COR-L47 (cell line): Measurements from ENCODE around the gene DTNA.

ENCODE experiments used
- DNase-seq: peaks from one replicate; lab custom pipeline; 2025; lab: John Stamatoyannopoulos, UW

The DTNA gene

DNA sequence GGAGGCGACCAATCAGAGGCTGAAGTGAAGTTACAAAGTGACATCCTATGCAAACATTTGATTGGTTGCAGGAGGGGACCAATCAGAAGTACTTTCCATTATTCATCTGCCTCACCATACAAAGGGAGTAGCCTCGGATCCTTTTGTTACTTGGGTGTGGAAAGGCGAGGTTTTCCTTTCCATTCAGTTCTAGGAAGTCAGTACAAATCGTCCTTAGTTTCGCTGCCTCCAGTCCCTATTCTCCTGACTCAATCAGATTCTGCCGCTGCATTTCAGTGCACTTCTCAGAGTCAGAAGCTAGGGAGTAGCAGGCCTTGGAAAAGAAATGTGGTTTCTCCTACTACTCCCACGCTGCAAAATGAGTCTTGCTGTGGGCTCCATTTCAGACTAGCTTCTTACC, 149.4 kb downstream of the DTNA start:
- no peak for DNase-seq

DNA sequence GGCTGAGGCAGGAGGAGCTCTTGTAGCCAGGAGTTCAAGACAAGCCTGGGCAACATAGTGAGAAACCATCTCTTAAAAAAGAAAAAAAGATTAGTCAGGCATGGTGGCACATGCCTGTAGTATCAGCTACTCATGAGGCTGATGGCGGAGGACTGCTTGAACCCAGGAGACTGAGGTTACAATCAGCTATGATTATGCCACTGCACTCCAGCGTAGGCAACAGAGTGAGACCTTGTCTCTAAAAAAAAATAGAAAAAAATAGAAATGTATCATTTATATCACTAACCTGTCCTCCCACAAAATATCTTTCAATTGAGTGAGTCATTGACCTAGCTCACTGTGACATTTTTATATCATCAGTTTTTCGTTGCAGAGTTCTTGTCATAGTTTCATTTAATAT, 152.5 kb downstream of the DTNA start:
- DNase-seq = no peak

DNA sequence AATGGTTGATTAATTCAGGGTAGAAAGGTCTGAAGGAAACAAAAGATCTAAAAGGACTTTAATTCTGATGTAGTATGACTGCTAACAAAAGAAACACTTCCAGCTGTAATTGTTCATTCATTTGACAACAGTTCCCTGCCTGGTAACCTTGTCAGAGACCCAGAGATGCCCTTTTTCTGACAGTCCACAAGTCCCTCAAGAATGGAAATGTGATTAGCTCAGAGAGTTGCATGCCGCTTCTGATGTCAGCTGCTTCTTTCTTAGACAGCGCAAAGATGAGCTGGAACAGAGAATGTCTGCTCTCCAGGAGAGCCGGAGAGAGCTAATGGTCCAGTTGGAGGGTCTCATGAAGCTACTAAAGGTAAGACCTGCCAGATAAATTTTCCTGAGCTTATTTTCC, 153.6 kb downstream of the DTNA start:
- no peak for DNase-seq

DNA sequence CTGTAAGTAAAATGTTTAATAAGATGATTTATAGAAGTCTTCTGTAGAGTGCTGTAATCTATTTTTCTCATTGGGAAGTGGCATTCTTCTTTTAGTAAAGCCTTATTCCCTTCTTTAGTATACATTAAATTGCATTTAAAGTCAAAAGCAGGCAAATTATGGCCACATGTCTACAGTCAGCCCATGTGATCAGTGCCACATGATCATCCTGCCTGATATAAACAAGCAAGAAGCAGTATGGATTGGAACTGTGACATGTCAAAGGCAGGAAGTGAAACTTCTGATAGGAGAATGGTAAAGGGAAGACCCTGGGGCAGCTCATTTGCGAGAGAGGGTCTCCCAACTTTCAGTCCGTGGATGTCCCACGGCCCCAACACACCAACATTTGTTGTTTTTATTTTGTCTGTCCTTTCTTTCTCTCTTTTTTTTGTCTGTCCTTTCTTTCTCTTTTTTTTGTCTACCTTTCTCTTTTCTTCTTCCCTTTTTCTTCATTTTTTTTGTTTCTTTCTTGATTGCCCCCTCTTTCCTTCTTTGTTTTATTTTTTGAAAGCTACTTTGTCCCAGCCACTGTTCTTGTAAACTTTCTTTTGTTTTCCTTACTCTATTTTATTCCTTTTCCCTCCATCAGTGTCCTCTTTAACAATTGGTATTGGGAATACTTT, 154.9 kb downstream of the DTNA start:
- no peak for DNase-seq

DNA sequence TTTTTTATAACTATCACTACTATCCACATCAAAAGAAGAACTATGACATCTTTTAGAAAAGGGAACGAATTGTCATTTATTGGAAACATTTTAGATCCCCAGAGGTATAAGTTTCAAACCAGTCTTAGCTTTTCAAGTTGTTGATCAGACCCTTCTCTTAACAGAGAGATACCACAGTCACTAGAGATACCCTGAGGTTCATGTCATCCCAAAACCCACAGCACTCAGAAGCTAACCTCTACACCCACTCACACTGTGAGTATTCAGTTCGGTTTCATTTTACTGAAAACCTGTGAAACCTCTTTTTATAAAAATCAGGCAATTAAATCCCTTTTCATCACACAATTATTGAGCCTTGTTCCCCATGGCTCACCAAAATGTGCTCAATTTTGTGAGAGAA, 156.2 kb downstream of the DTNA start:
- no peak for DNase-seq

DNA sequence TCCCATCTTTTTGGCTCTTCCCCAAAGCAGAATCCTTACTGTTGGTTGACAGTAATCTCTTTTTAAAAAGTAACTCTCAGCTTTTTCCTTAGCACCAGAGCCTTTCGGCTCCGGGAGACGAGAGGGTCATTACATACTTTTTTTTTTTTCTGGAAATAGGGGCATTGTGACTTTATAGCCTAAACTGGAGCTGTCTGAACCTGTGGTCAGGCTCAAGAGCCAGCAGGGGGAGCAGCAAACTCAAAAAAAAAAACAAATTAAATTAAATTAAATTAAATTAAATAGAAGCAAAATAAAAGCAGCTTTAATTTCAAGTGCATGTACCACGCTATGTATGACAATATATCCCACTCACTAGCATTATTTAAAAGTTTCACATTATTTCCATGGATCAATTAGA, 156.6 kb downstream of the DTNA start:
- DNase-seq = no peak

DNA sequence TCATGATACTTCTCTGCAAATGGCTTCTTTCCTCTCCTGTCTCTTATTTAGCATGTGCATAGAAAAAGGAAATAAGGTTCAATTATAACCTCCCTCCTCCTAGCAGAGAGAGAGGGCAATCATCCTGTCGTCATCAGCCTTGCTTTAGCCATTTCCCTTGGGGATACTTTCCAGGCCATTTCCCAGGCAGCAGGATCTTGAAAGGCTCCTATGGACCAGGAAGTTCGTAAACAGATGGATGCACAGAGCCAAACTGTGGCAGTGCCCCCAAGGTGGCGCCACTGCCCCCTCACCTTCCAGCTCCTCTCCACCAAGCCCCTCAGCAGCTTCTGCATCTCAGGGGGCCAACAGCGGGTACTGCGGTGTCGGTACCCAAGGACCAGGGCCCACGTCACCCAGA, 157.4 kb downstream of the DTNA start:
- peak; percentile 2 for DNase-seq

DNA sequence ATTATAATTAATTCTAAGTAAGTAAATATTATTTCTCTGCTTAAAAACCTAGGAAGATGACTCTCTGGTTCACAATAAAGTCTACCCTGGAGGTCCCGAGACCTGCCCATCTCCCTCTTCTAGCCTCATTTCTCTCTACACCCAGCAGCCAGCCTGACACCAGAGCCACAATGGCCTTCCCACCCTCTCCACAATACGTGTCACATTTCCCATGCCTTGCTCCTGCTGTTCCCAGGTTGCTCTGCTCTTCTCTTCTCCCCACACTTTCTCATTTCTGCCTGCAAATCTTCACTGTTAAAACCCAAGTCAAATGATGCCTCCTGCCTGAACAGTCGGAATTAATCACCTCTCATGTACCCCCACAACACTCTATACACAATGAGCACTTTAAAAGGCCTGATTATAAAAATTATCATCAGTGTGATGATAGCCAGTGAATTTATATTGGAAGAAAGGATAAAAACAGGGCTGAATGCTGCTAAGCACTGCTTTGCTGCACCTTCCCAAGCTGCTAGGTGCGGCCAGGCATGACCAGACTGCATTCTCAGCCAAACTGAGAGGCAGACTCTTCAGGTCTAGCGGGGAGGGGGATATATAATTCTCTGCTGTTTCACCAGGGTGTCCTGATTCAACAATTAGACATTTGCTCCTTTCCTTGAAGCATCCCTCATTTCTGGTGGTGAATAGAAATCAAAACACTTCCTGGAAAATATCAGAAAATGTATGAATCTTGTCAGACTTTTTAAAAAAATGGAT, 160.6 kb downstream of the DTNA start:
- DNase-seq = no peak

DNA sequence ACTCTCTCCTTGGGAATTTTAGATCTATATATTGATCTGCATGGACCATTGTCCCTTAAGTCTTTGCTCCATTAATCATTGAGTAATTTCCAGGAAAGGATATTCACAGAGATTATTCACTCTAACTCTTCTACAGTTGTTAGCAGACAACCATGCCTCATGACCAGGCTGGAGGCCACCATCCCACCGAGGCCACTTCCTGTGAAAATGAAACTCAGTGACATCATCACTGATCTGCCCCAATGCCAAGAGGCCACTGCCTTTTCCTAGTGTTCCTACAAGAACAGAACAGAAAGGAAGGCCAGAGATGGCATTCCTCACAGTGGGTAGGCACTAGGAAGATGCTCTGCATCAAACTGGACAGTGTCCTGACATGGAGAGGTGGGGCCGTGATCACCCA, 161.3 kb downstream of the DTNA start:
- DNase-seq = no peak

DNA sequence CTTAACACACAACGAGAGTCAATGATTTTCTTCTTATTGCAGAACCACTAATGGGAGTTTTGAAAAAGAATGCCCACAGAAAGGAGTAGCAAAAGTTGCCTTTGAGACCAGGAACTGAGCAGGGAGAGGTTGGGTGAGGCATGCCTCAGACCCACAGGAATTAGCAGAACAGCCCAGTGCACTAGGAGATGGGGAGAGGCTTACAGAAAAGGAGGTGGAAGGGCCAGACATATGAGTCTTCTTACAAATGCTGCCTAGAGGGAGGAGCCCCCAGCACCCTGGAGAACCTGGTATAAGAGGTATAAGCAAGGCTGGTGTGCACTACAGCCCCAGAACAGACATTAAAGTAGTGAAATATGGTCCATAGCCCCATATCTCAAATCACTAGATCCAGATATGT, 162.0 kb downstream of the DTNA start:
- no peak for DNase-seq

DNA sequence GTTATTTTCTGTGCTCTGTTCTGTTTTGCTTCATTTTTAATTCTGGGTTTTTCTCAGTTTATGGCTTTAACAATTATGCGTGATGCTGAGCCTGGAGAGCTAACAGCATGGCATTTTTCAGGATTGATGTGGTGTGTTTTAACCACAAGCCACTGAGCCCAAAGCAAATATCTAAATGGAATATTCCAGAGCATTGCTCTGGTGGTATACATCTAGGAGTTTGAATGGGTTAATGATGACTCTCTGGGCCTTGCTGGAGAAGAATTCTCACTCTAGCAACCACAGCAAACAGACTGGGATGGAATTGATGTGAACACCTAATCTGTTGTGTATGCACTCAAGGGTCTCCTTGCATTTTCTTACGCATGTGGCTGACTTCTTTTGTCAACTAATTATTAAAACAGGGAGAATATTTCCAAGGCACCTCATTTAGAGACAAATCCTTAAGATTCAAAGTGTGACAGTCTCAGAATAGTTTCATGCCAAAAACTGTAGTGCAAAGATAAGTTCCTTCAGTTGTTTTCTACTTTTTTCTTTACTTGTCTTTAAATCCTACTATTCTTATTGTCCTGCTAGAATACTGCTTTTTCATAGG, 164.0 kb downstream of the DTNA start:
- no peak for DNase-seq

DNA sequence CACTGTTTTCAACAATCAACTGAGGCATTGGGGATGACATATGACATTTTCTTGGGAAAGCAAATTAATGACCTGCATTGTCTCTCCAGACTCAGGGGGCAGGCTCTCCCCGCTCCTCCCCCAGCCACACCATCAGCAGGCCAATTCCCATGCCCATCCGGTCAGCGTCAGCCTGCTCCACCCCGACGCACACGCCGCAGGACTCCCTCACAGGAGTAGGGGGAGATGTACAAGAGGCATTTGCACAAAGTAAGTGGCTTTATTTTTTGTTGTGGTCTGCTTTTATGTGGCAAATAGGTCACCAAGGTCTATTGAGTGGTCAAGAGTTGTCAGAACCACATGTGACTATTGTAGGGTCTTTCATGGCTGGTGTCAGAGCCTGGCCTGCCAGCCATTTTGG, 165.1 kb downstream of the DTNA start:
- no peak for DNase-seq

DNA sequence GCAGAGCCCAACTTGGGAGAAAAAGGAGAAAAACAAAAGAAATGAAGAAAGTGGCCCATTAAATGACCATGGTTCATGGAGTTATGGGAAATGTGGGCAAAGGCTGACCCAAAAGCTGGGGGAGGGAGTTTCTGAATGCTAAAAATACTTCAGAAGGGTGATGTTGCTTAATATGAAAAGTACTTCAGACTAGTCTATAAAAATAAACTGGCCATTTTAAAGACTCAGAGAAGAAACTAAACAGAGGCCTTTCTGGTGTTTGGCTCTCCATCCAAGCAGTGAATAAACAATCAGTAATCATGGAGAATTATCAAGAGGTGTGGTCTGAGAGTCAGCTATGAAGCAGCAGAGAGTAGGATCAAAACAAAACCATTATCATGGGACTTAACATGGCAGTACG, 170.3 kb downstream of the DTNA start:
- DNase-seq = no peak

DNA sequence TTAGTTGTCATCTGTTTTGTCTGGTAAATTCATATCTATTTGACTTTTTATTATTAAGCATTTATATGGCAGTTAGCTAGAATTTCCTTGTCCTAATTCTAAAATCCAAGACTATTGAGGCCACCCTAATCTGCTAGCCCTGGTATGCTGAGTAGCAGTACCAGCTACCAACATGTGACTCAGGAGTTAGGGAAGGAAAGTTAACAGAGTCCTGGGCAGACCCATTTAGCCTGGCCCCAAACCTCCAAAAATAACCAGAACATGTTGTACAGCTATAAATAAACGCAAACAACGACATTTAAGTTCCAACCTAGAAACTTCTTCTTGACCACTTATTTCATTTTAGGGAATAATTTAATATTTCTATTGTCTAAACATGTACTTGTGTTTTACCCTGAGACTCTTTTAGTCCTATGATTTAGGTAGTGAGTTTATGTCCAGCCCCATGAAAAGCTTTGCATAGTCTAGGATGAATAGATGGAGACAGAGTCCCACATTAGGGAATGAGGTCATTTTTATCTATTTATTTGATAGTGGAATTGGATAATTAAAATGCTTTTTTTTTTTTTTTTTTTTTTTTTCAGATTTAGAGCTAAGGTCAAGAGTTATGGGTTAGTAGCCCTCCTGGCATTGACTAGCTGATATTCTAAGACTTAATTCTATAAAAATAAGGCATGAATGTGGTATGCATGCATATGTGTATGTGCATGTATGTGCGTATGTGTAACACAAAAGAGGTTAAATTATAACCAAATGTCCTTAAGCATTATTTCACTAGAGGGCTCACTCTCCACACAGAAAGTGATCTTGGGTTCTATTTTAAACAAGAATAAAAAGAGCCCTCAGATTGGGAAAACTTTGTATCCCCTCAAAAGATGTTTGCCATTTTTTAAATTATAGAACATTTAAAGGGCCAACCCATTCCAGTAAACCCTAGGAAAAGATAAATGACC, 171.1 kb downstream of the DTNA start:
- no peak for DNase-seq

DNA sequence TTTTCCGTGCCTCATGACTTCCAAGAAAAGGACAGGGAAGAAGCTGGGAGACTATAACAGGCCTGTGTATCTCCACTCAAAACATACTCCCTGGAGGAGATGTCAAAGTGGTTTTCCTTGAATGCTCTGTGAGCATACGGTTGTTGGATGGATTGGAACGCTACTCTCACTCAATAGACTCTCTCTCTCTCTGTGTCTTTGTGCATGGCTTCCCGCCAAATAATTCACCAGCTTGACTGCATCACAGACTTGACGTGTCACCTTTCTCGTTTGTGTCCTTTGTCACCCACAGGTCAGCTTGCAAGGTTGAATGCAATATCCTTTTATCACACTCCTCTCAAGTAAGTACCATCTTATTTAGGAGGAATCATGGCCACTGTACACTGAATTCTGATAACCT, 174.3 kb downstream of the DTNA start:
- DNase-seq = no peak

DNA sequence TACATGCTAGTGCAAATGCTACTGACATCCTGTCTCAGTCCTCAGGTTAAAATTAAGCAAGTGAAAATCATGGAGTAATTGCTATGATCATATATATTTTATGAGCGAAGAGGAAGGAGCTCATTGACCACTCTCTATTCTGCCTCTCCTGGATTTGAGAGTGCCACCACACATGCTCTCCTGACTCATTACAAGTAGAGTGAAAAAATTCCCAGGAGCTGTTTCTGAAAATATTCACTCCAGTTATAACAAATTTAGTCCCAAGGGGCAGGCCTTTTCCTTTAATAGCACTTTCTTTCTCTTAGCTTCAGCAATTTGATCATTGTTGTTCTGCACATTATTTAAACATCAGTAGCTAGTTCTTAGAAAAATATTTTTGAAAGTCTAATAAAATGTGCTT, 176.1 kb downstream of the DTNA start:
- no peak for DNase-seq

DNA sequence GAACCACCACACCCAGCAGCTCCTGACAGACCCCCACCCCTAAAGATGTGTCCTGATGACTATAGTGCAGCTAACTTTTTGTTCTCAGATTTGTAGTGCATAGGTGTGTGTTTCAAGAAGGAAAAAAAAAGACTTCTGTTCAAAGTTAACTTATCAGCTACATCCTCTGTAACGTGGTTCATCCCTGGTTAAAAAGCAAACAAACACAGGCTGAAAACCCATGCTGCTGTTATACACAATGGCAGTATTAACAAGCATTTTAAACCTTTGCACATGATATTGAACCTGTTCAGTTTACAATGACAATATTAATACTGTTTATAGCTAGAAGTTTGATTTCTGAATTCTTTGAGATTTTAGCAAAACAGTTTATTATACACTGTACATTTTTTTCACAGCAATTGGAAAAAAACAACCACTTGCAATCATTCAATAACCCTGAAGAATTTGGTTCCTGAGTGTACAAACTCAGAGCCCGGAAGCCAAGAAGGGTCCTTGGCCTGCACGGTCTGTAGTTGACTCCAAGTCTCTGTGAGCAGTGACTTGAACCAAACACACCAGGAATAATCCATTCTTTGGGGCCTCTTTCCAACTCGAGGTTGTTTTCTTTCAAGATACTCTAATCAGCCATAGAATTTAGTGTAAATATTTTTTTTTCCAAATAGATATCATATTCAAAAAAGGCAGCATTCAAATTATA, 177.9 kb downstream of the DTNA start:
- no peak for DNase-seq

DNA sequence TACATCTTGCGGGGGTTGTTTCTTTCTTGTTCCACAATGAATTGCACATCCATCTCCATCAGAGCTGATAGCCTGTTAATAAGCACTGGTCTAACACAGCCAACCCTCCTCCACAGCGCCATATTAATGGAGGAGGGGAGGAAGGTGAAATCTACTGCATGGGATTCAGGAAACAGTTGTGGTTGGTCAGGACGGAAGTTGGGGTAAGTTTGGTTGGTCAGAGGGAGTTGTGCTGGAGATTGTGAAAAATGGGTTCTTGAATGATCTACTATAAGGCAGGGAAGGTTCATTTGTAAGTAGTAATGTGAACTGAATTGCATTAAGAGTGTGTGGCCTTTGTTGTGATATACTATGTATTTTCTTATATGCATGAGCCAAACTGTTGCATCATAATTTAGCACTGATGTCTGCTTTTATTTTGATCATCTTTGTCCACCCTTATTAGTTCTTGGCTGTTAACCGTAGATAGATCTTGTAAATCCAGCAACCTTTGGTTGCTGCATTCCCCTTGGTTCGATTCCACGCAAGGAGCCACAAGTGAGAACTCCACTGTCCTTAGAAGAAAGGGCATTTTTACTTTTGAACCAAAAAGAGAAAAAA, 180.5 kb downstream of the DTNA start:
- no peak for DNase-seq

DNA sequence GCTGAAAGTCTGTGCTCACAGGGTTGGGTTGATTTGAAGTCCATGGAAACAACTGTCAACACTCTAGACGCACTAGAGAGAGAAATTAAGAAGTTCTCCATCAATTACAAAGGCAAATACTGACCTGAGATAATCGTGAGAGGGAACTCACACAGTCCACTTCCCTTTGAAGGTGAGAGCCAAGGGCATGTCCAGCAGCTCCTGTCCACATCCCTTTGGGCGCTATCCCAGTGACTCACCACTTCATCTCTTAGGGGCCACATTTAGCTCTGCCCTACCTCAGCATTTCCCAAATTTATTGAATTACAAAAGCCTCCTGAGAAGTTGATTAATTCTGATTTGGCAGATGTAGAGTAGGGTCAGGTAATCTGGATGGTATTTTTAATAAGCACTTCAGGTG, 182.3 kb downstream of the DTNA start:
- DNase-seq = no peak

DNA sequence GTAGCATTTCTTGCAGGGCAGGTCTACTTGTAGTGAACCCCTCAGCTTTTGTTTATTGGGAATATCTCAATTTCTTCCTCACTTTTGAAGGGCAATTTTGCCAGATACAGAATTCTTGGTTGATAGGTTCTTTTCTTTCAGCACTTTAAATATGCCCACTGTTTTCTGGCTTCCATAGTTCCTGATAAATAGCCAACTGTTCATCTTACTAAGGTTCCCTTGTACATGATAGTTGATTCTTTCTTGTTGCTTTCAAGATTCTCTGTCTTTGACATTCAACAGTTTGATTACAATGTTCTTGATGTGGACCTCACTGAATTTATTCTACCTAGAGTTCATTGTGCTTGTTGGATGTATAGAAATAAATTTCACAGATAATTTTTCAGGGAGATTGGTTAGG, 183.1 kb downstream of the DTNA start:
- DNase-seq = no peak

DNA sequence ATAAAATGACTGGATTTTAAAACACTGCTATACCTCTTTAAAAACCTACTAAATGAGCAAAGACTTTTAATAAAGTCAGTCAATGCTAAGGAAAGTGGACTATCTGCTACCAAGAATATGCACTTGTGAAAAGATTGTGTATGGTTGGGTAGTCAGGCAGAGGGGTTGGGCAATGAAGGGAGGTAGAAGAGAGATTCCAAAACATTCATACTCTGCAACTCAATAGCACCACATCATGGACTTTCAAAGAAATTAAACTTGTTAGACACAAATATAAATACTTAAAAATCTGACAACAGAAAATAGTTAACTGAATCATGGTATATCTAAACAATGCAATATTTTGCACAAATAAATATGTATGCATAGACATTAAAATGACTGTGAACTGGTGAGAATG, 191.2 kb downstream of the DTNA start:
- DNase-seq = no peak
